PC-9 (cell line): Measurements from ENCODE around the gene TRIM28. TPM values are rescaled to one million over a fixed set of nuclear protein-coding genes. Genes with fewer than 3 reads are reported as not detected.
"Not testable (repeated sequence)": the region's sequence is repeated elsewhere in the genome, so short reads cannot be mapped to it uniquely, and the experiment has no call there.

Experiments
- BruUV-seq: library from RNA; stranded (reverse); fragments of 400-500 nt; replicated peaks from 2 replicates; lab custom pipeline; 2021; lab: Mats Ljungman, UMichigan
- CTCF ChIA-PET: fragments of 300-600 bp; sonication (Branson Sonifier 250); formaldehyde crosslinking; loops from one replicate; lab custom pipeline; 2022; ENCODE audit warnings: antibody characterized with exemption; lab: Charles Lee
- POLR2A ChIA-PET: fragments of 300-600 bp; sonication (Branson Sonifier 250); formaldehyde crosslinking; loops from one replicate; lab custom pipeline; 2022; ENCODE audit warnings: antibody characterized with exemption; ENCODE audit not compliant: unreplicated experiment; lab: Charles Lee
- DNase-seq, 2 experiments: peaks; one replicate each; pipeline versions ENCODE4 v3.0.0 to v3.0.0-alpha.2; 2015 to 2022; ENCODE audit warnings: mixed read lengths in 1 of 2
- H2AFZ ChIP-seq: fragments of 200-600 bp; sonication (generic); 2 replicates; pipeline ENCODE4 v1.8.1; 2017; ENCODE audit warnings: antibody characterized with exemption
- H3F3A ChIP-seq: fragments of 200-600 bp; sonication (generic); 2 replicates; pipeline ENCODE4 v1.8.1; 2017; ENCODE audit warnings: antibody characterized with exemption, mild to moderate bottlenecking, low read depth; ENCODE audit not compliant: insufficient read depth
- H3K27ac ChIP-seq: fragments of 200-600 bp; sonication (generic); 2 replicates; pipeline ENCODE4 v1.6.1; 2016; ENCODE audit warnings: mixed run types
- H3K27me3 ChIP-seq: fragments of 200-600 bp; sonication (generic); 2 replicates; pipeline ENCODE4 v1.6.1; 2016; ENCODE audit warnings: low read depth, mixed run types; ENCODE audit not compliant: insufficient read depth
- H3K36me3 ChIP-seq: fragments of 200-600 bp; sonication (generic); 2 replicates; pipeline ENCODE4 v1.6.1; 2016; ENCODE audit warnings: low read depth, mixed run types
- H3K4me1 ChIP-seq: fragments of 200-600 bp; sonication (generic); replicated peaks from 2 replicates; pipeline ENCODE4 v1.6.1; 2016; ENCODE audit warnings: mixed run types; ENCODE audit not compliant: insufficient read depth
- H3K4me2 ChIP-seq: fragments of 200-600 bp; sonication (generic); 2 replicates; pipeline ENCODE4 v1.6.1; 2017; ENCODE audit warnings: mixed run types
- H3K4me3 ChIP-seq: fragments of 200-600 bp; sonication (generic); 2 replicates; pipeline ENCODE4 v1.6.1; 2016; ENCODE audit warnings: mixed run types
- H3K79me2 ChIP-seq: fragments of 200-600 bp; sonication (generic); 2 replicates; pipeline ENCODE4 v1.6.1; 2017; ENCODE audit warnings: low read depth, mixed run types
- H3K9me2 ChIP-seq: fragments of 200-600 bp; sonication (generic); 2 replicates; pipeline ENCODE4 v1.8.1; 2017; ENCODE audit warnings: mild to moderate bottlenecking; ENCODE audit not compliant: insufficient read depth
- H3K9me3 ChIP-seq: fragments of 200-600 bp; sonication (generic); 2 replicates; pipeline ENCODE4 v1.8.1; 2016; ENCODE audit warnings: low read depth; ENCODE audit not compliant: insufficient read depth
- H4K20me1 ChIP-seq: fragments of 200-600 bp; sonication (generic); 2 replicates; pipeline ENCODE4 v1.8.1; 2017; ENCODE audit not compliant: insufficient read depth
- EZH2 ChIP-seq: fragments of 200-600 bp; sonication (generic); IDR thresholded peaks from 2 replicates; pipeline ENCODE4 v1.8.0; 2017; ENCODE audit warnings: antibody characterized with exemption, low read depth
- intact Hi-C: fragments of 100-400 bp; cut with micrococcal nuclease; formaldehyde crosslinking; loops from one replicate; pipeline ENCODE4 v1.10.0; 2022; ENCODE audit not compliant: unreplicated experiment
- total RNA-seq: library from RNA; stranded (reverse); gene quantifications from 2 replicates; pipeline ENCODE4 v1.2.3, GENCODE V29; 2021
- TF ChIP-seq, protein P1 (sequence below): fragments of 200-600 bp; sonication (generic); conservative IDR thresholded peaks from 2 replicates; pipeline ENCODE4 v1.6.1; 2017; ENCODE audit warnings: mixed run types, antibody characterized with exemption, mild to moderate bottlenecking, moderate library complexity

Gene TRIM28
- total RNA-seq, 1 experiment from 2014 or later = 322 TPM

DNA sequence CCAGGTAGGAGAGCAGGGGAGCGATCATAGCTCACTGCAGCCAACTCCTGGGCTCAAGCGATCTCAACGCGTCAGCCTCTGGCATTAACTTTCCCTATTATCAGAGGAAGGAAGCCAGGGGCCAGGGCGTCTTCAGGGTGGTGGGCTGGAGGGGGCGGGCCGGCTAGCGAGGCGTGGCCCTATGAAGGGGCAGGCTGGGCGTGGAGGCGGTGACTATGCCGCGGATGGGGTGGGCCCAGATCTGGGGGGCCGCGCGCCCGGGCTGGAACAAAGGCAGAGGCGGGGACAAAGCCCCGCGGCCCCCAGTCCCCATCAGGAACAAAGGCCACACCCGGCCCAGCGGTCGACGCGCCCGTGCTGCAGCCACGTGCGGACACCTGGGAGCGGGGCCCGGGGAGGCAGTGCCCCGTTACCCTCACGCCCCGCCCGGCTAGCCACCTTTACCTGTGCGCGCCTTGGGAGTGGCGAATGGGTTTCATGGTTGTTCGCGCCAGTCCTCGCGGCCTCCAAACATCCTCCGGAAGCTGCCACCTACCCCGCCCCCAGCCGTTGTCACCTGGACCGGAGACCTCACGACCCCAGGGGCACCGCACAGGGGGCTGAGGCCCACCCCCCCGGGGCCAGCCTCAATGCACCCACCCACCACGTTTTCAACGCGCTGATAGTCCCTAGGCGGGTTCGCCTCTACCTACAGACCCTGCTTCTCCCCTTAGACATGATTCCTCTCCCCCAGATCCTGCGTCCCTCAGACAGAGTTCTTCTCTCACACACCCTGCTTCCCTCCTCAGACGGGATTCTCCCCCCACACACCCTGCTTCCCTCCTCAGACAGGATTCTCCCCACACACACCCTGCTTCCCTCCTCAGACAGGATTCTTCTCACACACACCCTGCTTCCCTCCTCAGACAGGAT is 5.4 kb upstream of the TRIM28 start:
- peak overlapping the region; percentile 40; the same call in 1 of the 2 replicates for H3K4me3 ChIP-seq

DNA sequence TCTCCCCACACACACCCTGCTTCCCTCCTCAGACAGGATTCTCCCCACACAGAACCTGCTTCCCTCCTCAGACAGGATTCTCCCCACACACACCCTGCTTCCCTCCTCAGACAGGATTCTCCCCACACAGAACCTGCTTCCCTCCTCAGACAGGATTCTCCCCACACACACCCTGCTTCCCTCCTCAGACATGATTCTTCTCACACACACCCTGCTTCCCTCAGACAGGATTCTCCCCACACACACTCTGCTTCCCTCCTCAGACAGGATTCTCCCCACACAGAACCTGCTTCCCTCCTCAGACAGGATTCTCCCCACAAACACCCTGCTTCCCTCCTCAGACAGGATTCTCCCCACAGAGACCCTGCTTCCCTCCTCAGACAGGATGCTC is 4.7 kb upstream of the TRIM28 start:
- BruUV-seq, H3K9me2 ChIP-seq, intact Hi-C loops: not testable (repeated sequence)

More for the DNA sequence above, 5.4 kb upstream of the TRIM28 start:
- Histone ChIP-seq H3K79me2 (no peaks in the 10 kb centered on the region), H3K9me3 (no peaks in the 10 kb centered on the region), H2AFZ (no peak overlapping the region), H4K20me1 (no peaks in the 10 kb centered on the region), H3K4me1 (no peaks in the 10 kb centered on the region), H3K4me2 (peak overlapping the region; percentile 63), H3K36me3 (no peaks in the 10 kb centered on the region), H3K27ac (no peak overlapping the region), H3K9me2 (no peaks in the 10 kb centered on the region), H3K27me3 (peaks cover 4% of the 10 kb centered on the region; the same call in 1 of the 2 replicates), H3F3A (peaks cover 3% of the 10 kb centered on the region; the same call in 1 of the 2 replicates)
- CTCF ChIA-PET = no interaction called here
- intact Hi-C loops = no loop called here
- peak in 1 of 2 experiments; percentile 66 for DNase-seq
- TF ChIP-seq, protein P1, sequence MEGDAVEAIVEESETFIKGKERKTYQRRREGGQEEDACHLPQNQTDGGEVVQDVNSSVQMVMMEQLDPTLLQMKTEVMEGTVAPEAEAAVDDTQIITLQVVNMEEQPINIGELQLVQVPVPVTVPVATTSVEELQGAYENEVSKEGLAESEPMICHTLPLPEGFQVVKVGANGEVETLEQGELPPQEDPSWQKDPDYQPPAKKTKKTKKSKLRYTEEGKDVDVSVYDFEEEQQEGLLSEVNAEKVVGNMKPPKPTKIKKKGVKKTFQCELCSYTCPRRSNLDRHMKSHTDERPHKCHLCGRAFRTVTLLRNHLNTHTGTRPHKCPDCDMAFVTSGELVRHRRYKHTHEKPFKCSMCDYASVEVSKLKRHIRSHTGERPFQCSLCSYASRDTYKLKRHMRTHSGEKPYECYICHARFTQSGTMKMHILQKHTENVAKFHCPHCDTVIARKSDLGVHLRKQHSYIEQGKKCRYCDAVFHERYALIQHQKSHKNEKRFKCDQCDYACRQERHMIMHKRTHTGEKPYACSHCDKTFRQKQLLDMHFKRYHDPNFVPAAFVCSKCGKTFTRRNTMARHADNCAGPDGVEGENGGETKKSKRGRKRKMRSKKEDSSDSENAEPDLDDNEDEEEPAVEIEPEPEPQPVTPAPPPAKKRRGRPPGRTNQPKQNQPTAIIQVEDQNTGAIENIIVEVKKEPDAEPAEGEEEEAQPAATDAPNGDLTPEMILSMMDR = no peak
- no peak for TF ChIP-seq EZH2
- POLR2A ChIA-PET = interaction anchor here (0.6 kb wide), 1 partner anchor 1539 kb away, joined by 3 read pairs; no protein-coding TSS in a partner anchor
- no TSS peak for BruUV-seq

DNA sequence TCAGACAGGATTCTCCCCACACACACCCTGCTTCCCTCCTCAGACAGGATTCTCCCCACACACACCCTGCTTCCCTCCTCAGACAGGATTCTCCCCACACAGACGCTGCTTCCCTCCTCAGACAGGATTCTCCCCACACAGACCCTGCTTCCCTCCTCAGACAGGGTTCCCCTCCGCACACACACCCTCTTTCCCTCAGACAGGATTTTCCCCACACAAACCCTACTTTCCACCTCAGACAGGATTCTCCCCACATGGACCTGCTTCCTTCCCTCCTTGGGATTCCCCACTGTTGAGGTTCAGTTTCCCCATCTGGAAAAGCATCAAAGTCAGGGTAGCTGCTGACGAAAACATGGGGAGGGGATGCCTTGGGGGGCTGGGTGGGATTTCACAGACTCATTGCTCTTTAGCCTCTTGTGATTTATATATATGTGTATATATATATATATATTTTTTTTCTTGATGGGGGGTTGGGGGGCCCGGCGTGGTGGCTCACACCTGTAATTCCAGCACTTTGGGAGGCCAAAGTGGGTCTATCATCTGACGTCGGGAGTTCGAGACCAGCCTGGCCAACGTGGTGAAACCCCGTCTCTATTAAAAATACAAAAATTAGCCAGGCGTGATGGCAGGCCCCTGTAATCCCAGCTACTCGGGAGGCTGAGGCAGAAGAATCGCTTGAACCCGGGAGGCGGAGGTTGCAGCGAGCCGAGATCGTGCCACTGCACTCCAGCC is 1.1 kb upstream of the TRIM28 start:
- Histone ChIP-seq H3K79me2 (peaks cover 31% of the 10 kb centered on the region), H3K27ac (peak overlapping the region; percentile 88; the same call in 1 of the 2 replicates), H3K4me3 (peak overlapping the region; percentile 63; the same call in 1 of the 2 replicates), H3K4me2 (peak overlapping the region; percentile 77), H4K20me1 (peaks cover 29% of the 10 kb centered on the region)
- H3K36me3 ChIP-seq, H3K27me3 ChIP-seq, POLR2A ChIA-PET, BruUV-seq, H3K9me3 ChIP-seq, H2AFZ ChIP-seq, intact Hi-C loops, CTCF ChIA-PET, H3K9me2 ChIP-seq, DNase-seq, H3F3A ChIP-seq, H3K4me1 ChIP-seq: not testable (repeated sequence)

More for the DNA sequence above, 4.7 kb upstream of the TRIM28 start:
- POLR2A ChIA-PET, H2AFZ ChIP-seq, H3K36me3 ChIP-seq, H3K79me2 ChIP-seq, DNase-seq, H3K4me1 ChIP-seq, H3F3A ChIP-seq, H3K27ac ChIP-seq, H4K20me1 ChIP-seq, CTCF ChIA-PET, H3K9me3 ChIP-seq, H3K27me3 ChIP-seq: not testable (repeated sequence)
- Histone ChIP-seq H3K4me3 (peak overlapping the region; percentile 40; the same call in 1 of the 2 replicates), H3K4me2 (peak overlapping the region; percentile 63; the same call in 1 of the 2 replicates)
